ENCODE results near the gene CCDC63.

DNA sequence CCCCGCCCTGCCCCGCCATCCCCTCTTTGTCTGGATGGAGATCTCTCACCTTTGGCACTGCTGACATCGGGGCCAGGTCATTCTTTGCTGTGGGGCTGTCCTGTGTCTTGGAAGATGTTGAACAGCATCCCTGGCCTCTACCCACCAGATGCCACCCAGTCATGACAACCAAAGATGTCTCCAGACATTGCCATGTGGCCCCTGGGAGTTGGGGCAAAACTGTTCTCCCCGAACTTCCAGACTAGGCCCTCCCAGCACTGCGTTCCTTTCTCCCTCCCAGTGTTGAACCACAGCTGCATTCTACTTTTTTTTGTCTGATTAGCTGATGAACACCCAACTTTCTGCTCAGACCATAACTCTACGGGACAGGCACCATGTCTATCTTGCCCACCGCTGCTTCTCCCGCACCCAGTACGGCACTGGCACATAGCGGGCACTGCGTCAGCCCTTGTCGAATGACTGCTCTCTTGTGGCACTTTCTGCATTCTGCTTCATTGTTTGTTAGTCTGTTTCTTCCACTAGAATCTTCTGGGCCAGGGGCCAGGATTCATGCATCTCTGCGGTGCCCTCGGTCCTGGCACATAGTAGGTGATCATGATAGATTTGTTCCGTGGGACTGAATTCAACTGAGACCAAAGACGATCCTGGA, 86.7 kb downstream of the CCDC63 start:
- TF ChIP-seq, protein P1, sequence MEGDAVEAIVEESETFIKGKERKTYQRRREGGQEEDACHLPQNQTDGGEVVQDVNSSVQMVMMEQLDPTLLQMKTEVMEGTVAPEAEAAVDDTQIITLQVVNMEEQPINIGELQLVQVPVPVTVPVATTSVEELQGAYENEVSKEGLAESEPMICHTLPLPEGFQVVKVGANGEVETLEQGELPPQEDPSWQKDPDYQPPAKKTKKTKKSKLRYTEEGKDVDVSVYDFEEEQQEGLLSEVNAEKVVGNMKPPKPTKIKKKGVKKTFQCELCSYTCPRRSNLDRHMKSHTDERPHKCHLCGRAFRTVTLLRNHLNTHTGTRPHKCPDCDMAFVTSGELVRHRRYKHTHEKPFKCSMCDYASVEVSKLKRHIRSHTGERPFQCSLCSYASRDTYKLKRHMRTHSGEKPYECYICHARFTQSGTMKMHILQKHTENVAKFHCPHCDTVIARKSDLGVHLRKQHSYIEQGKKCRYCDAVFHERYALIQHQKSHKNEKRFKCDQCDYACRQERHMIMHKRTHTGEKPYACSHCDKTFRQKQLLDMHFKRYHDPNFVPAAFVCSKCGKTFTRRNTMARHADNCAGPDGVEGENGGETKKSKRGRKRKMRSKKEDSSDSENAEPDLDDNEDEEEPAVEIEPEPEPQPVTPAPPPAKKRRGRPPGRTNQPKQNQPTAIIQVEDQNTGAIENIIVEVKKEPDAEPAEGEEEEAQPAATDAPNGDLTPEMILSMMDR (IDR thresholded peaks at IDR 0.05): no peak
- no peak for TF ChIP-seq POLR2AphosphoS5 (IDR thresholded peaks at IDR 0.05; ENCODE audit: low read depth, low read length)
- TF ChIP-seq, protein P2, sequence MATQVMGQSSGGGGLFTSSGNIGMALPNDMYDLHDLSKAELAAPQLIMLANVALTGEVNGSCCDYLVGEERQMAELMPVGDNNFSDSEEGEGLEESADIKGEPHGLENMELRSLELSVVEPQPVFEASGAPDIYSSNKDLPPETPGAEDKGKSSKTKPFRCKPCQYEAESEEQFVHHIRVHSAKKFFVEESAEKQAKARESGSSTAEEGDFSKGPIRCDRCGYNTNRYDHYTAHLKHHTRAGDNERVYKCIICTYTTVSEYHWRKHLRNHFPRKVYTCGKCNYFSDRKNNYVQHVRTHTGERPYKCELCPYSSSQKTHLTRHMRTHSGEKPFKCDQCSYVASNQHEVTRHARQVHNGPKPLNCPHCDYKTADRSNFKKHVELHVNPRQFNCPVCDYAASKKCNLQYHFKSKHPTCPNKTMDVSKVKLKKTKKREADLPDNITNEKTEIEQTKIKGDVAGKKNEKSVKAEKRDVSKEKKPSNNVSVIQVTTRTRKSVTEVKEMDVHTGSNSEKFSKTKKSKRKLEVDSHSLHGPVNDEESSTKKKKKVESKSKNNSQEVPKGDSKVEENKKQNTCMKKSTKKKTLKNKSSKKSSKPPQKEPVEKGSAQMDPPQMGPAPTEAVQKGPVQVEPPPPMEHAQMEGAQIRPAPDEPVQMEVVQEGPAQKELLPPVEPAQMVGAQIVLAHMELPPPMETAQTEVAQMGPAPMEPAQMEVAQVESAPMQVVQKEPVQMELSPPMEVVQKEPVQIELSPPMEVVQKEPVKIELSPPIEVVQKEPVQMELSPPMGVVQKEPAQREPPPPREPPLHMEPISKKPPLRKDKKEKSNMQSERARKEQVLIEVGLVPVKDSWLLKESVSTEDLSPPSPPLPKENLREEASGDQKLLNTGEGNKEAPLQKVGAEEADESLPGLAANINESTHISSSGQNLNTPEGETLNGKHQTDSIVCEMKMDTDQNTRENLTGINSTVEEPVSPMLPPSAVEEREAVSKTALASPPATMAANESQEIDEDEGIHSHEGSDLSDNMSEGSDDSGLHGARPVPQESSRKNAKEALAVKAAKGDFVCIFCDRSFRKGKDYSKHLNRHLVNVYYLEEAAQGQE (IDR thresholded peaks at IDR 0.05; ENCODE audit: insufficient read depth in 1 of 2, low read depth in 2 of 2, low read length in 1 of 2): no peak

All from Panc1 (cell line).